ENCODE data around the gene SLC26A9. TPM values are rescaled to one million over a fixed set of nuclear protein-coding genes. Genes with fewer than 3 reads are reported as not detected.
"Not testable (repeated sequence)": the region's sequence is repeated elsewhere in the genome, so short reads cannot be mapped to it uniquely, and the experiment has no call there.

SLC26A9 gene
- polyA plus RNA-seq, 10 donors: 0.04 to 0.14 (median 0.12) TPM; not detected in 2

DNA sequence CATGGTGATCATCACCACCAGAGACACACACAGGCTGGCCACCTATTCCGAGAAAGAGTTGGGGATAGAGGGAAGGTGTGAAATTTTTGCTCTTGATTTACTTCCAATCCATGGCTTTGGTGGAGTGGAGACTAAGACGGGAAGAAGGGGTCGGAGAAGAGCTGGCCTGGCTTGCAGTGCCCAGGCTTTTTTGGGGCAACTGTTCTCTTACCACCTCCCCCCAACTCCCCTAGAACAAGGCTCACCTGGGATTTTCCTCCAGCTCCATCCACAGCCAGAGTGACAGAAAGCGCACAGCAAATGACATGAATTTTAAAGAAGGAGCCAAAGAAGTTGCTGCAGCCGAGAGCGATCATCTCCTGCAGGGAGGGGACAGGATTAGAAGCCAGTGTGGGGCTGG is 16.0 kb downstream of the SLC26A9 start:
- DNase-seq: no peak

DNA sequence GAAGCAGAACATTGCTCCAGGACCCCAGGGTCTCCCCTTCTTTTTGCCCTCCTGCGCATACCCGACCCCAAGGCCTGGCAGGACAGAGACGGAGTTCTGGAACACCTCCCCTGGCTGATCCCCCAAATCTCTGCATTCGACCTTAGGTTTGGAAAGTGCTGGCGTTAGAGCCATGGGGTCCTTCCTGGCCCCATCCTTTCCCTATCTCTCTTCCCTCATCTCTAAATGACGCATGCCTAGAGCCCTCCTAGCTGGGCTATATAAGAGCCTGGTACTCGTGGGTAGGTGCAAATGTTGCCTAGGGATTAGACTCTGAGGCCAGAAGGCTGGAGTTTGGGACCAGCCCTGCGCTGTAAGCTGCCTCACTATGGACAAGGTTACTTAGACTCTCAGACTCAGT is 16.6 kb downstream of the SLC26A9 start:
- no peak for DNase-seq

DNA sequence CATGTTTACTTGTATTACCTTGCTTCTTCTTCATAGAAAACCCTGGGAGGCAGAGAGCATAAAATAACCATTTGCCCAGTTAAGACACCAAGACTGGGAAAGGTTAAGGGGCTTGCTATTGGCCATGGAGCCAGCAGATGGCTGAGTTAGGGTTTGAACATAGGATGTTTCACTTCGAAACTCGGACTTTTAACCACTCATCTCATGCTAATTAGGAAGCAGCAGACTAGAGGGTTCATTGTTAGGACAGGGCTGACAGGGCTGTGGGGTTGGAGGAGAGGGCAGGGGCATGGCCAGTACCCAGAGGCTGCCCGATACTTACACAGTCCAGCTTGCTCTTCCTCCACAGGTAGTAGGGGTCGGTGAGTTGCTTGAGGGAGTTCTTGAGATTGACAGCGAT is 17.0 kb downstream of the SLC26A9 start:
- no peak for DNase-seq

DNA sequence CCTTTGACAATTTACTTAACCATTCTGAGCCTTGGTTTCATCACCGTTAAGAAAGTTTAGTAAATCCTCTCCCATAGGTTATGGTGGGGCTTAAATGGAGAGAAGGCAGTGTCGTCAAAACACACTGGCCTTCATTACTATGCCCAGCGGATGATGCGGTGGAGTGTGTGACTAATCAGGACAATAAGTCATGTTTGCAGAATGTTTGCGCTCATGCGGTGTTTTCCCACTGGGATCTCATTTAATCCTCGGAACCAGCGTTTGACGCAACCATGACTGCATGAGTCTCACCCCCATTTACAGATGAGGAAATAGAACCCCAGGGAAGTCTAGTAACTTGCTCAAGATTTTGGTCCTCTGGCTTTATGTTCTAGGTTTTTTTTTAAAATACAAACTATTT is 17.5 kb downstream of the SLC26A9 start:
- peak in 1 of 3 donors; percentile 77 for DNase-seq

DNA sequence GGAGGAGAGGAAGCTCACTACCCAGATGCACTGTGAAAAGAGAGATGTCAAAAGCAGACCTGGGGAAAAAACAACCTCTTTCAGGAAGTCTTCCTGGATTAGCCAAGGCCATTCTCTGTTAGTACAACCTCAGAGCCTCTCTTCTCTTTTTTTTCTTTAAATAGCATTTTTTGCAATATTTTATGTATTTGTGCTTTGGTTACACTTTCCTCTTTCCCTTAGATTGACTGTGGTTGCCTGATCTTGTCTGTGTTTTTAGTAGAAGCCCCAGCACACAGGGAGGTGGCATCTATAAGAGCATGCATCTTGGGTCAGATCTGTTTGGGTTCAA is 18.8 kb downstream of the SLC26A9 start:
- DNase-seq: no peak

DNA sequence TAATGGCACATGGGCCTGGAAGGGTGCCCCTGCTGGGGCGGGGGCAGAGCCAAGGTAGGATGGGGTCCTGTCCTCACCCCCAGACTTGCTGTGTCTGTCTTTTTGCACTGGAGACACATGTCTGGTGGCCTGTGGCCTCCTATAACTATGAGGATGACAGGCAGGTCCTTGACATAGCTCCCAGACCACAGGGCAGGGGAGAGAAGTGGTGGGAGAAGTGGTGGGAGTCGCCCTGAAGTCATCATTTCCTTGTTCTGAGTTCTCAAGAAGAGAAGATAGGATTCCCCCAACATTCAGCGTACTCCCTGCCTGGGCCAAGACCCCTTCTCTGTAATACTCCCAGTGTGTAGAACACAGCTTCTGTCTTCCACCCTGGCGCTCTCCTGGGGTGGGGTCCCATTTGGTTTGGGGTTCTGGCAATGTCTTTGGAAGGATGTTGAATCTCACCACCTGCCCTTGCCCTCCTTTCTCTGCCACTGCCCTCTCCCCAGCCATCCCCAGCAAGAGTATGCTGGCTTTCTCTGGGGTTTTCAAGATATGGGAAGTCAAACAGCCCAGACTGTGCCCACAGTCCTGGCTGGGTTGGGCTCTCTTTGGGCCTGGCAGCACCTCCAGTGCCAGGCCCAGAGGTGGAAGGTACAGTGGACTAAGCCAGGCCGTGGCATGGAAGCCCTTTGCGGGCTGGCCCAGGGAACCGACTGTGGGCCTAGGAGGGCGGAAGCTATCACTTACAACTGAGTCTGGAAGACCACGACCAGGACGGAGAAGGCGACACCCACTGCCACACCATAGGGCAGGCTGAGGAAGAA is 19.4 kb downstream of the SLC26A9 start:
- no peak for DNase-seq

DNA sequence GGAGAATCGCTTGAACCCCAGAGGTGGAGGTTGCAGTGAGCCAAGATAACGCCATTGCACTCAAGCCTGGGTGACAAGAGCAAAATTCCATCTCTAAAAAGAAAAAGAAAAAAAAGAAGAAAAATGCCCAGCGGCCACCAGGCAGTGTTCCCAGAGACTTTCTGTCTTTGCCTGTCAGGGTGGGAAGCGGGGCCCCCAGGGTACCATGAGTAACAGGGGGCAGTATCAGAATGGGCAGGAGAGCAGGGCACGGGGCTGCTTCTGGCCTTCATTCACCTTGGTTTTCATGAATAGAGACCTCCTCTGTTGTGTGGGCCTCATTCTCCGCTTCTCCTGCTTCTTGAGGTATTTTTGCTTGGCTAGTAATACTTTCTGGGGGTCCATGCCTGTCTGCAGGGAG is 20.4 kb downstream of the SLC26A9 start:
- no peak for DNase-seq

DNA sequence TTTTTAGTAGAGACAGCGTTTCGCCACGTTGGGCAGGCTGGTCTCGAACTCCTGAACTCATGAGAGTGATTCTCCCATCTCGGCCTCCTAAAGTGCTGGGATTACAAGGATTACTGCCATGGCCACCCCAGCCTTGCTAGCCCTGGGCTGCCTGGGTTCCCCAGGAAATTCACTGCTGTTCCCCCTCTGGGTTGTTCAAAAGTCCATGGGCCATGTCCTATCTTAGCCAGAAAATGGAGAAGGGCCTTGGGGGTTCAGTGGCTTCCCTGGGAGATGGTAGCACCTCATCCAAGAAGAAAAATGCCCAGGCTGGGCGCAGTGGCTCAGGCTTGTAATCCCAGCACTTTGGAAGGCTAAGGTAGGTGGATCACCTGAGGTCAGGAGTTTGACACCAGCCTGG is 20.9 kb downstream of the SLC26A9 start:
- DNase-seq: no peak

DNA sequence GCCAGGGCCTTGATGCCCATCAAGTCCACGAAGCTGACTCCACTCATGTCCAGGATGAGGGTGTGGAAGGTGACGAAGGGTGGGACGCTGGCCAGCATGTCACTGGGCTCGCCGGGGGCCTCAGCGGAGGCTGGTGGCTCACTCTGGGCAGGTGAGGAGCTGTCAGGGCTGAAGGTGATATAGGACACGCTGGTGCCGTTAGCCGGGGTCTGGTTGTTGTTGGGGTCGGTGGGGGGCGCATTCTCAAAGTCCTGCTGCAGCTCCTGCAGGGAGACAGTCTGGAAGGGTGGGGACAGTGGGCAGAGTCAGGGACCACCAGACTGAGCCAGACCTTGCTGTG is 21.7 kb downstream of the SLC26A9 start:
- no peak for DNase-seq

DNA sequence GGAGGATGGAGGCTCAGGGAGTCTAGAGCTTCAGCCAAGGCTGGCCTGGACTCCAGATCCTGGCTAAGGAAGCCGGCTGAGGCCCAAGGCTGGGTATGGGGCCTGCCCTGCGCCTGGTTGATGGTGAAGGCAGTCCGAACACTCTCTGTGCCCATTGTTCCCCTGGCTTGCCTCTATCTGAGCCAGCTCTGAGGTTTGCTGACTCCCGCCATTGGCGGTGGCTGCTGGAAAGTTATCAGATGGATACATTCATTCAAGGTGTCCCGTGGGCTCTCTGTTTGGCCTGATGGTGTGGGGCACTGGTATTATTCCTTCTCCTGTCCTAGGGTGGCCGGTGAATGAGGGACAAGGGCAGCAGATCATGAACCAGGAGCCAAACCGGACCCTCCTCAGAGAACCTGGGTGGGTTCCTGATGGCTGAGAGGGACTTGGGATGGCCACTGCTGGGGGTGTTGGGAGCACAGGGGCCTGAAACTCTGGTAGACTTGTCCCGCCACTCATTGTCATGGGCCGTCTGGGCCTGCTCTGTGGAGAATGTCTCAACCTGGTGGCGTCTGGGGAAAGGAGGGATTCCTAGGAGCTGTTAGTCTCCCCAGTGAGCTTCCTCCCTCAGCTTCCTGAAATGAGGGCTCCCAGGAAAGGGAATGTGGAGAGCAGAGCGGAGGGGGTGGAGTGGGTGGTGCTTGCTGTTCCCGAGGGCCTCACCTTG is 22.2 kb downstream of the SLC26A9 start:
- DNase-seq: no peak

DNA sequence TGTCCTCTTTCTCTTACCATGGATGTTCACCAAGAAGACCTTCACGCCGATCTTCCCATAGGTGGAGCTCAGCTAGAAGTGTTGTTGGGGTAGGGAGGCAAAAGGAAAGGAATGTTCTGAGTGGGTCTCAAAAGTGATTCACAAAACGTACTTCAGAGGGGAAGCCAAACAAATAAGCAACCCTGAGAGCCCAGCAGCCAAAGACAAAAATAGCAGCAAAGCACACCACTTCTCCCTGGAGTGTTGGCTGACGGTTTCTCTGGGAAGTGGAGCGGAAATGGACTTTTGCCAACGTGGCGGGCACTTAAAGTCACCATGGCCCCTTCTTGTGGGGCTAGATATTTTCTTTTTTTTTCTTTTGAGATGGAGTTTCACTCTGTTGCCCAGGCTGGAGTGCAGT is 23.1 kb downstream of the SLC26A9 start:
- DNase-seq: peak; percentile 34 to 56 (median 38)

DNA sequence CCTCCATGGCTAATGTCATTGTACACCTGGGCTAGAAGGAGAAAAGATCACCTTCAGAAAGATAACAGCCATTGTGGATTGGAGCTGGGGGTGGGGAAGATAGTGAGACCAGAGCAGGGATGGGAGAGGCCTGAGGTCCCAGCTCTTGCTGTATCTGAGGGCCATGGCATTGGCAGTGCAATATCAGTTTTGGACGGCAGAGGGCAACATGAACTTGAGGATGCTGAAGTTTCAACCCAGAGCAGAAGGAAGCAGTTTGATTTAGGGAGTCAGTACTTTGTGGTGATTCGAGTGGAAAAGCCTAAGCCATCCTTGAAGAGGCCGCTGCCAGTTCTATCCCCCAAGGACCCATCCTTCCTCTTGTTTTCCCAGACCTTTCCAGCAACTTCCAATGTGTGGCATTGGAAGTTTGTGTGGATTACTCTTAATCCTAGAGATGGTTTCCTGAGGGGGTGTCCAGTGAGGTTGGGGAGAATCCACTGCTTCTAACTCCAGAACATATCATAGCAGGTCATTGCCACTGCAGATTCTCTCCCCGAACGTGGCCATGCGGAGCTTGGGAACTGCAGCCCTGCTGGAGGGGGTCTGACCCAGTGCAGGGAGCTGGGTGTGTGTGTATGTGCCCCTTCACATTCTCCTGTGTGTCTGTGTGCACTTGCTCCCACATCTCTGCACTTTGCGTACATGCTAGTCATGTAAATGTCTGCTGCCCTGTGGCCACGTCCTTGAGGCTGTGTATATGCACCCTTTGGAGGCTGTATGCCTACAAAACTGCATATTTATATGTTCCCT is 24.1 kb downstream of the SLC26A9 start:
- peak; percentile 72 to 85 (median 81) for DNase-seq

DNA sequence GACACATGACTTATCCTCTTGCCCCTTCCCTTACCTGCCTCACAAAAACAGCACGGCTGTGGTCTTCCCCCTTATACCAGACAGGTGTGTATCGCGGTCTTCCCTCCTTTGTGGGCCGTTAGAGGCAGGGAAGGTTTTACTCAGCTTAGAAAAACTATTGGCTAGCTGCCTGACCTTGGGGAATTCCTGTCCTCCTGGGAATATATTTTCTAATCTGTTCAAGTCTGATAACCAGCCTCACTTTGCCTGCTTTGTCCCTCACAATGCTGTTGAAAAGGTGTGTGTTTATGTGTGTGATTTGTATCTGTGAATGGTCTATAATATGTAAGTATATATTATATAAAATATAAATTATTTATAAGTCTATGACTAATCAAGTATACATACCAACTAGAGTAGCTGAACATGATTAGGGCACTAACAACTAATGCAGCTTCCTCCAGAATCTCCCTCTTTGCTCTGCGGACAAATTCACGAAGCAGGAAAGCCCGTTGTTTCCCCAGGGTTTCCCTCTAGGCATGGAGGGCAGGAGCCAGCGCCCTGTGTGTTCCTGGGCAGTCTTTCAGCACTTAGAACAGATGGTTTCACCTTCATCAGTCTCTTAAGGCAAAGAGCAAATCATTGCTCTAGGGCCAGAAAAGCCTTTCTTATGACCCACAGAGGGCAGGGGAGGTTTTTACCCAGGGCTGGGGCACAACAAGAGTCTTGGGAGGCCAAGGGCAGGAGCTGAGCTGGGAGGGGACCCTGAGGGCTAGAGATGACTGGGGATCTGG is 25.6 kb downstream of the SLC26A9 start:
- no peak for DNase-seq

DNA sequence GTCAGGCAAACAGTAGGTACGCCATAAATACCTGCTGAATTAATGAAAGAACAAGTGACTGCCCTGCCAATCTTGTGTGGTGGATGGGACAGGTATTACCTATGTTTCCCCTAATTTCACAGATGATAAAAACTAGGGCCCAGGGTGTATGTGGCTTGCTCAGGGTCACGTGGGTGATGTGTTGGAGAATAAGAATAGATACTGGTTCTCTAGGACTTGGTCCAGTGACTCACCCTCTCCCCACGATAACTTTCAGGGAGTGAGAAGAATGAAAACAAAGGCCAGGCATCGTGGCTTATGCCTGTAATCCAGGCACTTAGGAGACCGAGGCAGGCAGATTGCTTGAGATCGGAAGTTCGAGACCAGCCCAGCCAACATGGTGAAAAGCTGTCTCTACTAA is 26.7 kb downstream of the SLC26A9 start:
- DNase-seq: no peak

DNA sequence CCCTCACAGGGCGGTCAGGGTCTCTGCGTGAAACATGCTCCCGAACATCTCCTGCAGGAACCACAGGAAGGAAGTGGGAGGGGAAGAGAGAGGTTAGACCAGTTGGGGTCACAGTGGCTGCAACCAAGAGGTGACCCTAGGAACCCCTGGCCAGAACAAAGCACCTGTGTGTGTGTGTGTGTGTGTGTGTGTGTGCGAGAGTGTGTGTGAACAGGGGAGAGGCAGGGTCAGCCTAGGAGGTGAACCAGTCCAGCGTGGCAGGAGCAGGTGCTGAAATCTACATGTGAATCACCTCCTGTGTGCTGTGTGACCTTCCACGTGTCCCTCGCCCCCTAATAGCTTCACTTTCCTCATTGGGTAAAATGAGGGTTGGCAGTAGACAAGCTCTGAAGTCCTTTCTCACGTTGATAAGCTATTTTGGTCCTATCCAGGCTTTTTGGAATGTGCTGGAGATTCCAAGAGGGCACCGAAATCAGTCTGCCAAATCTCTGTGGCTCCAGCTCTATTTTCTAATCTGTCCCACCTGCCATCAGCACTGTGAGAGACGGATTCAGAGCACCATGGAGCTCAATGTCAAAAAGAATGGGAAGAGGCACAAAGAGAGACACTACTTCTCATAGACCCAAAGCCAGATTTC is 27.8 kb downstream of the SLC26A9 start:
- no peak for DNase-seq

DNA sequence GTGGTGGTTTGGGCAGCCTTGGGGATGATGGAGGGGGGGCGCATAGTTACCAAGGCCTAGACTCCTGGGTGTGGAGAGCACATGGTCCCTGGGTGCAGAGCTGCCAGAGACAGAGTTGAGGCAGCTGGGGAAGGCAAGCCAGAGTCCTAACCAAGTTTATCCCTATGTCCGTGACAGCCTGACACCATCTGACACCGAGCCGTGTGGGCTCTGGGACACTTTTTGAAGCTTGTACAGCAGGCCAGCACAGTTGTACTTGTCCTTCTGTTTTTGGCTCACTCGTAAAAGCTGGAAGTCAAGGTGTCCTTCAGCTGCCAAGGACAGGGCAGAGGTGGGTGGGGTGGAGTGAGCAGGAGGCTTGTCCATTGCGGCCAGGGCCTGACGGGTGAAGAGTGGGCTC is 28.5 kb downstream of the SLC26A9 start:
- peak in 1 of 3 donors; percentile 43 for DNase-seq

DNA sequence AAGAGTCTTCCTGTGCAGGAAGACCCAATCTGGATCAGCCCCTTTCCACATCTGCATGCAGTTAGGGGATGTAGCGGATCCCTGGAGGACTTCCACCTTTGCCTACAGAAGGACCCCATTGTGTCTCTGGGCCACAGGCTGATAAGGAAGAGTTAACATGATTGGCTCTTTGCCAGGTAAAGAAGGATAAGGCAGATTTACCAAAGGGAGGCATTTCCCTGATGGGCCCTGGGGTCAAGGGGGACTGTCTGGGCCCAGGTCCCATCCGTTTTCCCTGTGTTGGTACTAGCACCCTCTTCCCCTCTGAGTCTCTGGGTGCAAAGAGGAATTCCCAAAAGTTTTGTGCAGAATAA is 29.1 kb downstream of the SLC26A9 start:
- DNase-seq: peak in 1 of 3 donors; percentile 21

DNA sequence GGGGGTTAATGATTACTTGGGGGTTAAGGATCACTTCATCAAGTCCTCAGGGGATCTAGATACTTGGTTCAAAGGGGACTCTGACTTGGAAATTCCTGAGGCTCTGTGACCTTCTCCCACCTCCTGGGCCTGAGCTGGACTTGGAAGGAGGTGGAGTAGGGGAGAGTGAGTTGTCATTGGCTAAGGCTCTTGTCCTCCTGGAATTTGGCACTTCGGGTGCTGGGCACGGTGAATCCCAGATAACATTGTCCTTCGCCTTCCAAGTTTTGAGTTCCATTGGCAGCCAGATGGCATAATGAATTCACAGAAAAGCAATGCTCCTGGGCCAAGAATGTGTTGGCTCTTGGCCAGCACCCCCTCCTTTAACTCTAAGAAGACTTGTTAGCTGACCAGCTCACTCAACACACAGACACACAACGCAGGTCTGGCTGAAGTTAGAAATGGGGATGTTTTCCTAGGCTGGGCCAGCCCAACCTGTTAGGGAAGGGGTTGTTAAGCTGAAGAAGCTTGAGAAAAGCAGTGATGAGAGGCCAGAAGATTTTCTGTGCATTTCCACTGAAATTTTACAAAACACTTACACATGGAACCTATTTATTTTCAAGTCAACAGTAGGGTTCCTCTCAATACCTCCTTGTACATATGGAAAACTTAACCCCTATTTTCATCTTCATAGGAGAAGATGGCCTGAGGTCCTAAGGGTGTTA is 29.7 kb downstream of the SLC26A9 start:
- DNase-seq: peak in 2 of 3 donors; percentile 43 to 61

DNA sequence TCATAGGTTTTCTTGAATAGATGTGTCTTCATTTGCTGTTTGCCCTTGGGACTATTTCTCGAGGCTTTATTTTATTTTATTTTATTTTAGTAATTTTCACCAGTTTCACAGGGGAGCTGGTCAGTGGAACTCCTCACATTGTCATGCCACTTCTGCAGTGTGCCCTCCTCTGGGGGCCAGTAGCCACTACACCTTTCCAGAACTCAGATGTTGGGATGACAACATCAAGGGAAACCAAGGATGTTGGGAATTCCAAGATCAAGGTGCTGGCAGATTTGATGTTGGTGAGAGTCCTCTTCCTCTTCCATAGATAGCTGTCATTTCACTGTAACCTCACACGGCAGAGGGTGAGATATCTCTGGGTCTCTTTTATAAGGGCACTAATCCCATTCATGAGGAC is 35.5 kb downstream of the SLC26A9 start:
- no peak for DNase-seq

DNA sequence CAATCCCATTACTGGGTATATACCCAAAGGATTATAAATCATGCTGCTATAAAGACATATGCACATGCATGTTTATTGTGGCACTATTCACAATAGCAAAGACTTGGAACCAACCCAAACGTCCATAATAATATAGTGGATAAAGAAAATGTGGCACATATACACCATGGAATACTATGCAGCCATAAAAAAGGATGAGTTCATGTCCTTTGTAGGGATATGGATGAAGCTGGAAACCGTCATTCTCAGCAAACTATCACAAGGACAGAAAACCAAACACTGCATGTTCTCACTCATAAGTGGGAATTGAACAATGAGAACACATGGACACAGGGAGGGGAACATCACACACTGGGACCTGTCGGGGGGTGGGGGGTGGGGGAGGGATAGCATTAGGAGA is 38.2 kb downstream of the SLC26A9 start:
- DNase-seq: not testable (repeated sequence)

DNA sequence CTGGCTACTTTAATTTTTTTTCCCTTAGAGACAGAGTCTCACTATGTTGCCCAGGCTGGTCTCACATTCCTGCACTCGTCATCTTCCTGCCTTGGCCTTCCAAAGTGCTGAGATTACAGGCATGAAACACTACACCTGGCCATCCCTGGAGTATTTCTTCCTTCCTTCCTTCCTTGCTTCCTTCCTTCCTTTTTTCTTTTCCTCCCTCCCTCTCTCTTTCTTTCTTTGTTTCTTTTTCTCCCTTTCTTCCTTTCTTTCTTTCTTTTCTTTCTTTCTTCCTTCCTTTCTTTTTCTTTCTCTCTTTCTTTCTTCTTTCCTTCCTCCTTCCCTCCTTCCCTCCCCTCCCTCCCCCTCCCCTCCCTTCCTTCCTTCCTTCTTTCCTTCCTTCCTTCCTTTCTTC is 46.9 kb downstream of the SLC26A9 start:
- DNase-seq: no peak
